Neutrophil (primary cell): ENCODE results near the gene ALDOA.
A peak's percentile ranks its signal among the peaks of the same experiment; 100 is the strongest.
"Not testable (repeated sequence)": the region's sequence is repeated elsewhere in the genome, so short reads cannot be mapped to it uniquely, and the experiment has no call there.

ENCODE experiments used
- H3K27ac ChIP-seq: fragments of 200-600 bp; sonication (generic); 2 replicates; pipeline ENCODE4 v1.5.1; 2016; ENCODE audit warnings: mild to moderate bottlenecking, moderate library complexity
- H3K27me3 ChIP-seq: fragments of 200-600 bp; sonication (generic); 2 replicates; pipeline ENCODE4 v1.6.0; 2016; ENCODE audit warnings: mild to moderate bottlenecking
- H3K36me3 ChIP-seq: fragments of 200-600 bp; sonication (generic); 2 replicates; pipeline ENCODE4 v1.5.1; 2017
- H3K4me1 ChIP-seq, 2 experiments: fragments of 200-600 bp in 1 of 2; sonication (generic) in 1 of 2; 1 replicate in 1 of 2; 2 replicates in 1 of 2; pipeline versions ENCODE4 v1.5.1 to v1.6.1; 2013 to 2016; ENCODE audit warnings: low read depth in 1 of 2, low read length in 1 of 2, mild to moderate bottlenecking in 1 of 2, moderate library complexity in 1 of 2; ENCODE audit not compliant: control insufficient read depth in 1 of 2, insufficient read depth in 1 of 2
- H3K4me3 ChIP-seq, 2 experiments: fragments of 200-600 bp in 1 of 2; sonication (generic) in 1 of 2; 1 replicate in 1 of 2; 2 replicates in 1 of 2; pipeline ENCODE4 v1.5.1; 2013 to 2016; ENCODE audit warnings: low read depth in 1 of 2, low read length in 1 of 2, mild to moderate bottlenecking in 1 of 2, moderate library complexity in 1 of 2
- H3K9me3 ChIP-seq: fragments of 200-600 bp; sonication (generic); 2 replicates; pipeline ENCODE4 v1.5.1; 2016
- CTCF ChIP-seq: fragments of 200-600 bp; sonication (generic); IDR thresholded peaks from 2 replicates; pipeline ENCODE4 v1.5.1; 2016; ENCODE audit warnings: antibody characterized with exemption

Gene ALDOA

GRCh38 chr16:30114411-30114810 lies 48.9 kb downstream of the ALDOA start:
- no peaks in the 10 kb centered on the region for H3K9me3 ChIP-seq
- no peaks in the 10 kb centered on the region for H3K4me1 ChIP-seq
- no peaks in the 10 kb centered on the region for H3K27me3 ChIP-seq
- H3K27ac ChIP-seq, result peak overlapping the region; percentile 49
- no peak for TF ChIP-seq CTCF
- no peak overlapping the region for H3K4me3 ChIP-seq
- H3K36me3 ChIP-seq, result peaks cover 100% of the 10 kb centered on the region

GRCh38 chr16:30114833-30115232 lies 49.3 kb downstream of the ALDOA start:
- H3K36me3 ChIP-seq, result peaks cover 100% of the 10 kb centered on the region
- H3K4me1 ChIP-seq, H3K4me3 ChIP-seq, H3K27me3 ChIP-seq, H3K9me3 ChIP-seq, H3K27ac ChIP-seq: not testable (repeated sequence)

- H3K4me3 ChIP-seq, result no peak overlapping the region
- peaks cover 100% of the 10 kb centered on the region for H3K36me3 ChIP-seq
- no peak for TF ChIP-seq CTCF
- H3K4me1 ChIP-seq, result peaks cover 3 to 4% of the 10 kb centered on the region in 2 experiments
- H3K9me3 ChIP-seq, result no peaks in the 10 kb centered on the region
- H3K27me3 ChIP-seq, result no peaks in the 10 kb centered on the region
- H3K27ac ChIP-seq, result no peak overlapping the region
Observed at GRCh38 chr16:30115238-30115637, 49.7 kb downstream of the ALDOA start.

- H3K27me3 ChIP-seq, result no peaks in the 10 kb centered on the region
- TF ChIP-seq CTCF, result no peak
- H3K36me3 ChIP-seq, result peaks cover 94% of the 10 kb centered on the region
- H3K4me3 ChIP-seq, result no peak overlapping the region
- peaks cover 16 to 17% of the 10 kb centered on the region in 2 experiments for H3K4me1 ChIP-seq
- H3K27ac ChIP-seq, result no peak overlapping the region
- no peaks in the 10 kb centered on the region for H3K9me3 ChIP-seq
Observed at GRCh38 chr16:30116291-30117207, 51.0 kb downstream of the ALDOA start.

GRCh38 chr16:30117768-30118167 lies 52.2 kb downstream of the ALDOA start:
- Histone ChIP-seq H3K27me3 (no peaks in the 10 kb centered on the region), H3K4me1 (peaks cover 26 to 28% of the 10 kb centered on the region in 2 experiments), H3K36me3 (peaks cover 85% of the 10 kb centered on the region), H3K27ac (no peak overlapping the region), H3K4me3 (no peak overlapping the region), H3K9me3 (no peaks in the 10 kb centered on the region)
- no peak for TF ChIP-seq CTCF

GRCh38 chr16:30119428-30119827 lies 53.9 kb downstream of the ALDOA start:
- no peak for TF ChIP-seq CTCF
- Histone ChIP-seq H3K27me3 (no peaks in the 10 kb centered on the region), H3K4me3 (no peak overlapping the region), H3K4me1 (peaks cover 30 to 34% of the 10 kb centered on the region in 2 experiments), H3K9me3 (no peaks in the 10 kb centered on the region), H3K36me3 (peaks cover 69% of the 10 kb centered on the region), H3K27ac (no peak overlapping the region)
